HepG2 (cell line): Measurements from ENCODE around the gene SESN3. TPM values are rescaled to one million over a fixed set of nuclear protein-coding genes. Genes with fewer than 3 reads are reported as not detected.

ENCODE experiments used
- ATAC-seq: fragments of 200-7000 bp; cut with Tn5 transposase; 3 replicates; pipeline ENCODE4 v1.9.1; 2020; ENCODE audit warnings: mild to moderate bottlenecking, moderate library complexity
- BruUV-seq: library from RNA; stranded (reverse); fragments of 400-500 nt; replicated peaks from 2 replicates; lab custom pipeline; 2021; lab: Mats Ljungman, UMichigan
- CTCF ChIA-PET: fragments of 300-600 bp; formaldehyde crosslinking; extraction: SDS; loops from one replicate; lab custom pipeline; 2021; ENCODE audit warnings: low total read pairs, inconsistent platforms, low intra/inter-chr PET ratio; lab: Yijun Ruan, JAX
- POLR2A ChIA-PET: fragments of 350-600 bp; sonication (Branson Sonifier 250); formaldehyde crosslinking; loops from one replicate; lab custom pipeline; 2020; ENCODE audit warnings: antibody characterized with exemption, inconsistent platforms; lab: Yijun Ruan, JAX
- DNase-seq: peaks from one replicate; pipeline ENCODE4 v3.0.0-alpha.2; 2015; ENCODE audit warnings: low spot score
- FAIRE-seq: peaks from 3 replicates; lab custom pipeline; 2011; peaks lifted over from hg19 to GRCh38; lab: Jason Lieb, UNC
- H2AFZ ChIP-seq: one replicate; pipeline ENCODE4 v1.6.1; 2011; ENCODE audit warnings: low read length, inconsistent platforms
- H3K27ac ChIP-seq: fragments of 300-600 bp; 3 replicates; pipeline ENCODE4 v1.8.0; 2011; ENCODE audit warnings: mixed run types, mild to moderate bottlenecking, mixed read lengths, low read length, inconsistent platforms; ENCODE audit not compliant: insufficient read depth; ENCODE audit errors: extremely low read length
- H3K27me3 ChIP-seq, 2 experiments: fragments of 200-600 bp in 1 of 2; 2 replicates in 1 of 2; 3 replicates in 1 of 2; pipeline versions ENCODE4 v1.6.0 to v1.8.0; 2011; ENCODE audit warnings: low read length in 2 of 2, mild to moderate bottlenecking in 2 of 2, moderate library complexity in 2 of 2, inconsistent platforms in 1 of 2; ENCODE audit not compliant: insufficient read depth in 2 of 2, control insufficient read depth in 1 of 2
- H3K36me3 ChIP-seq, 2 experiments: fragments of 200-600 bp in 1 of 2; replicated peaks in 1 of 2; 2 replicates in 1 of 2; 3 replicates in 1 of 2; pipeline versions ENCODE4 v1.5.1 to v1.8.0; 2011; ENCODE audit warnings: low read length in 2 of 2, inconsistent platforms in 1 of 2; ENCODE audit not compliant: insufficient read depth in 2 of 2, control insufficient read depth in 1 of 2
- H3K4me1 ChIP-seq: 2 replicates; pipeline ENCODE4 v1.5.1; 2012; ENCODE audit warnings: low read length, inconsistent platforms; ENCODE audit not compliant: insufficient read depth
- H3K4me2 ChIP-seq: 2 replicates; pipeline ENCODE4 v1.6.0; 2011; ENCODE audit warnings: low read depth, low read length, inconsistent platforms
- H3K4me3 ChIP-seq, 3 experiments: fragments of 200-600 bp in 1 of 3; sonication (generic), shearing (Covaris generic) in 1 of 3; replicated peaks in 1 of 3; 2 replicates each; pipeline ENCODE4 v1.5.1; 2011 to 2016; ENCODE audit warnings: low read length in 3 of 3, inconsistent platforms in 2 of 3, low read depth in 2 of 3, mild to moderate bottlenecking in 2 of 3, control low read depth in 1 of 3, mixed read lengths in 1 of 3; ENCODE audit not compliant: insufficient read depth in 1 of 3
- H3K79me2 ChIP-seq: one replicate; pipeline ENCODE4 v1.6.1; 2011; ENCODE audit warnings: low read length, inconsistent platforms; ENCODE audit not compliant: insufficient read depth
- H3K9ac ChIP-seq: 2 replicates; pipeline ENCODE4 v1.6.0; 2011; ENCODE audit warnings: mild to moderate bottlenecking, low read depth, low read length, inconsistent platforms; ENCODE audit not compliant: insufficient read depth
- H3K9me3 ChIP-seq: 2 replicates; pipeline ENCODE4 v1.5.1; 2012; ENCODE audit warnings: mild to moderate bottlenecking, low read length
- H4K20me1 ChIP-seq: 2 replicates; pipeline ENCODE4 v1.6.0; 2011; ENCODE audit warnings: inconsistent platforms, mild to moderate bottlenecking, low read length, moderate library complexity; ENCODE audit not compliant: insufficient read depth
- AHR ChIP-seq: IDR thresholded peaks from 2 replicates; pipeline ENCODE4 v1.6.1; 2018; ENCODE audit warnings: missing genetic modification reagents, missing compliant biosample characterization
- ZKSCAN5 ChIP-seq: sonication (generic); formaldehyde crosslinking; IDR thresholded peaks from 2 replicates; pipeline ENCODE4 v1.5.1; 2020; ENCODE audit warnings: mild to moderate bottlenecking, missing genetic modification reagents
- ZNF136 ChIP-seq: sonication (generic); formaldehyde crosslinking; IDR thresholded peaks from 2 replicates; pipeline ENCODE4 v1.8.1; 2022; ENCODE audit warnings: low read depth, mild to moderate bottlenecking, moderate library complexity, missing genetic modification reagents
- ZNF572 ChIP-seq: sonication (generic); formaldehyde crosslinking; IDR thresholded peaks from 2 replicates; pipeline ENCODE4 v1.5.1; 2020; ENCODE audit warnings: mild to moderate bottlenecking, missing genetic modification reagents
- WGBS: methylation state at CpG from one replicate; pipeline ENCODE4 v1.1.6; 2017; ENCODE audit warnings: low lambda C conversion rate; 5-methylcytosine and 5-hydroxymethylcytosine counted together
- in situ Hi-C: cut with HindIII; loops from 2 replicates; pipeline ENCODE4 v1.10.0; 2017; ENCODE audit warnings: low pct_unique_long_range_greater_than_20kb; ENCODE audit not compliant: extremely low pct_ligation_motif_present
- intact Hi-C: fragments of 100-400 bp; cut with micrococcal nuclease; formaldehyde crosslinking; loops from one replicate; pipeline ENCODE4 v1.10.0; 2022; ENCODE audit not compliant: unreplicated experiment
- polyA plus RNA-seq, 8 experiments: library from polyadenylated mRNA; depleted of rRNA in 3 of 8; stranded (reverse) in 7 of 8; unstranded in 1 of 8; fragments of >200 nt; fragmentation: Illumina TruSeq in 4 of 8; extraction: Trizol in 4 of 8; gene quantifications; 2 replicates each; pipeline versions ENCODE4 v1.2.1 to v1.2.3, GENCODE V29; 2011 to 2016; ENCODE audit warnings: low read depth in 4 of 8, missing spikeins in 1 of 8, mixed read lengths in 1 of 8; ENCODE audit not compliant: insufficient read depth in 1 of 8
- total RNA-seq, 5 experiments: library from RNA; depleted of rRNA; stranded (reverse); fragments of >200 nt; fragmentation: Illumina TruSeq; extraction: Trizol; gene quantifications; 2 replicates each; pipeline ENCODE4 v1.2.3, GENCODE V29; 2016; ENCODE audit warnings: low read depth in 1 of 5
- TF ChIP-seq, protein P1 (sequence below): sonication (generic); formaldehyde crosslinking; IDR thresholded peaks from 2 replicates; pipeline ENCODE4 v1.5.0; 2020; ENCODE audit warnings: missing genetic modification reagents
- TF ChIP-seq, protein P2 (sequence below): sonication (generic); formaldehyde crosslinking; IDR thresholded peaks from 2 replicates; pipeline ENCODE4; 2020; ENCODE audit warnings: missing genetic modification reagents, mild to moderate bottlenecking, borderline replicate concordance
- TF ChIP-seq, protein P3 (sequence below), 2 experiments: sonication (generic) in 1 of 2; formaldehyde crosslinking in 1 of 2; IDR thresholded peaks; 2 replicates each; pipeline versions ENCODE4 v1.6.1 to v1.9.0; 2014 to 2022; ENCODE audit warnings: antibody characterized with exemption in 1 of 2, borderline replicate concordance in 1 of 2, inconsistent platforms in 1 of 2, low read depth in 1 of 2, missing genetic modification reagents in 1 of 2
- TF ChIP-seq, protein P4 (sequence below): sonication (generic); formaldehyde crosslinking; IDR thresholded peaks from 2 replicates; pipeline ENCODE4 v1.5.0; 2020; ENCODE audit warnings: mild to moderate bottlenecking, low read depth, missing genetic modification reagents, borderline replicate concordance
- TF ChIP-seq, protein P5 (sequence below): sonication (generic); formaldehyde crosslinking; IDR thresholded peaks from 2 replicates; pipeline ENCODE4 v1.9.0; 2021; ENCODE audit warnings: missing genetic modification reagents, mild to moderate bottlenecking, borderline replicate concordance

Gene SESN3
- total and polyA plus RNA-seq, 2 of the 13 experiments (the other 11 are each of a cell fraction or from before 2014, with no cell fraction given): 0.53 to 0.86 TPM

DNA sequence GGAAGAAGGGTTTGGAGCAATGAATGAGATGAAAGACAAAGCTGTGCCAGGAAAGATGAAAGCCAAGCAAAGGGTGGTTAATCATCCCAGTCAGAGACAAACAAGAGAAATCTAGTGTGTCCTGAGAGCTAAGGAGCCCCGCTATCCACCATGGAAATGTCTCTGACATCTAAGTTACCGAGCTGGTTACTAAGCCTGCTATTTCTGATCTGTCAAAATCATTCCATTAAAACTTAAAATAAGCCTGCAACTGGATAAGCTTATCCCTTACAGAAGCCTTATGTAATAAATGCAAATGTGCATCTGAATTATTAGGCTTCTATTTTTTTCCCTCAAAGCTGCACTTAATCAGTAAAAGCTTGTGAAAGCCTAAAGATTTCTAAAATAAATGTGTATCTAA is 22.1 kb upstream of the SESN3 start:
- in situ Hi-C loops: no loop called here

More for the DNA sequence above, 22.1 kb upstream of the SESN3 start:
- ChIA-PET POLR2A (no interaction called here), CTCF (no interaction called here)
- Histone ChIP-seq H4K20me1 (no peaks in the 10 kb centered on the region), H3K9me3 (no peaks in the 10 kb centered on the region), H2AFZ (no peak overlapping the region), H3K27me3 (peaks cover 0 to 9% of the 10 kb centered on the region in 2 experiments; a peak in 1 of 5 replicates), H3K4me1 (0 out of 2 replicates have a peak, but pooled peaks cover 8% of the 10 kb centered on the region), H3K79me2 (no peaks in the 10 kb centered on the region), H3K9ac (no peak overlapping the region), H3K36me3 (no peaks in the 10 kb centered on the region), H3K4me2 (no peak overlapping the region), H3K27ac (no peak overlapping the region), H3K4me3 (no peak overlapping the region)
- FAIRE-seq: no peak
- ATAC-seq: no peak
- intact Hi-C loops: no loop called here
- TF ChIP-seq ZNF572: no peak
- no peak for TF ChIP-seq ZKSCAN5 (CRISPR knock-in tag)
- TF ChIP-seq, protein P1, sequence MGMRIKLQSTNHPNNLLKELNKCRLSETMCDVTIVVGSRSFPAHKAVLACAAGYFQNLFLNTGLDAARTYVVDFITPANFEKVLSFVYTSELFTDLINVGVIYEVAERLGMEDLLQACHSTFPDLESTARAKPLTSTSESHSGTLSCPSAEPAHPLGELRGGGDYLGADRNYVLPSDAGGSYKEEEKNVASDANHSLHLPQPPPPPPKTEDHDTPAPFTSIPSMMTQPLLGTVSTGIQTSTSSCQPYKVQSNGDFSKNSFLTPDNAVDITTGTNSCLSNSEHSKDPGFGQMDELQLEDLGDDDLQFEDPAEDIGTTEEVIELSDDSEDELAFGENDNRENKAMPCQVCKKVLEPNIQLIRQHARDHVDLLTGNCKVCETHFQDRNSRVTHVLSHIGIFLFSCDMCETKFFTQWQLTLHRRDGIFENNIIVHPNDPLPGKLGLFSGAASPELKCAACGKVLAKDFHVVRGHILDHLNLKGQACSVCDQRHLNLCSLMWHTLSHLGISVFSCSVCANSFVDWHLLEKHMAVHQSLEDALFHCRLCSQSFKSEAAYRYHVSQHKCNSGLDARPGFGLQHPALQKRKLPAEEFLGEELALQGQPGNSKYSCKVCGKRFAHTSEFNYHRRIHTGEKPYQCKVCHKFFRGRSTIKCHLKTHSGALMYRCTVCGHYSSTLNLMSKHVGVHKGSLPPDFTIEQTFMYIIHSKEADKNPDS (CRISPR knock-in tag): no peak
- TF ChIP-seq, protein P2, sequence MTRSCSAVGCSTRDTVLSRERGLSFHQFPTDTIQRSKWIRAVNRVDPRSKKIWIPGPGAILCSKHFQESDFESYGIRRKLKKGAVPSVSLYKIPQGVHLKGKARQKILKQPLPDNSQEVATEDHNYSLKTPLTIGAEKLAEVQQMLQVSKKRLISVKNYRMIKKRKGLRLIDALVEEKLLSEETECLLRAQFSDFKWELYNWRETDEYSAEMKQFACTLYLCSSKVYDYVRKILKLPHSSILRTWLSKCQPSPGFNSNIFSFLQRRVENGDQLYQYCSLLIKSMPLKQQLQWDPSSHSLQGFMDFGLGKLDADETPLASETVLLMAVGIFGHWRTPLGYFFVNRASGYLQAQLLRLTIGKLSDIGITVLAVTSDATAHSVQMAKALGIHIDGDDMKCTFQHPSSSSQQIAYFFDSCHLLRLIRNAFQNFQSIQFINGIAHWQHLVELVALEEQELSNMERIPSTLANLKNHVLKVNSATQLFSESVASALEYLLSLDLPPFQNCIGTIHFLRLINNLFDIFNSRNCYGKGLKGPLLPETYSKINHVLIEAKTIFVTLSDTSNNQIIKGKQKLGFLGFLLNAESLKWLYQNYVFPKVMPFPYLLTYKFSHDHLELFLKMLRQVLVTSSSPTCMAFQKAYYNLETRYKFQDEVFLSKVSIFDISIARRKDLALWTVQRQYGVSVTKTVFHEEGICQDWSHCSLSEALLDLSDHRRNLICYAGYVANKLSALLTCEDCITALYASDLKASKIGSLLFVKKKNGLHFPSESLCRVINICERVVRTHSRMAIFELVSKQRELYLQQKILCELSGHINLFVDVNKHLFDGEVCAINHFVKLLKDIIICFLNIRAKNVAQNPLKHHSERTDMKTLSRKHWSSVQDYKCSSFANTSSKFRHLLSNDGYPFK: no peak
- TF ChIP-seq, protein P3, sequence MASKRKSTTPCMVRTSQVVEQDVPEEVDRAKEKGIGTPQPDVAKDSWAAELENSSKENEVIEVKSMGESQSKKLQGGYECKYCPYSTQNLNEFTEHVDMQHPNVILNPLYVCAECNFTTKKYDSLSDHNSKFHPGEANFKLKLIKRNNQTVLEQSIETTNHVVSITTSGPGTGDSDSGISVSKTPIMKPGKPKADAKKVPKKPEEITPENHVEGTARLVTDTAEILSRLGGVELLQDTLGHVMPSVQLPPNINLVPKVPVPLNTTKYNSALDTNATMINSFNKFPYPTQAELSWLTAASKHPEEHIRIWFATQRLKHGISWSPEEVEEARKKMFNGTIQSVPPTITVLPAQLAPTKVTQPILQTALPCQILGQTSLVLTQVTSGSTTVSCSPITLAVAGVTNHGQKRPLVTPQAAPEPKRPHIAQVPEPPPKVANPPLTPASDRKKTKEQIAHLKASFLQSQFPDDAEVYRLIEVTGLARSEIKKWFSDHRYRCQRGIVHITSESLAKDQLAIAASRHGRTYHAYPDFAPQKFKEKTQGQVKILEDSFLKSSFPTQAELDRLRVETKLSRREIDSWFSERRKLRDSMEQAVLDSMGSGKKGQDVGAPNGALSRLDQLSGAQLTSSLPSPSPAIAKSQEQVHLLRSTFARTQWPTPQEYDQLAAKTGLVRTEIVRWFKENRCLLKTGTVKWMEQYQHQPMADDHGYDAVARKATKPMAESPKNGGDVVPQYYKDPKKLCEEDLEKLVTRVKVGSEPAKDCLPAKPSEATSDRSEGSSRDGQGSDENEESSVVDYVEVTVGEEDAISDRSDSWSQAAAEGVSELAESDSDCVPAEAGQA (IDR thresholded peaks at IDR 0.05; ENCODE audit: low read depth): no peak
- TF ChIP-seq, protein P3 (CRISPR knock-in tag; IDR thresholded peaks at IDR 0.05; ENCODE audit: borderline replicate concordance): no peak
- TF ChIP-seq, protein P4, sequence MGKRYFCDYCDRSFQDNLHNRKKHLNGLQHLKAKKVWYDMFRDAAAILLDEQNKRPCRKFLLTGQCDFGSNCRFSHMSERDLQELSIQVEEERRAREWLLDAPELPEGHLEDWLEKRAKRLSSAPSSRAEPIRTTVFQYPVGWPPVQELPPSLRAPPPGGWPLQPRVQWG (CRISPR knock-in tag): no peak
- no peak for TF ChIP-seq AHR (CRISPR knock-in tag)
- TF ChIP-seq ZNF136 (CRISPR knock-in tag): no peak
- TF ChIP-seq, protein P5, sequence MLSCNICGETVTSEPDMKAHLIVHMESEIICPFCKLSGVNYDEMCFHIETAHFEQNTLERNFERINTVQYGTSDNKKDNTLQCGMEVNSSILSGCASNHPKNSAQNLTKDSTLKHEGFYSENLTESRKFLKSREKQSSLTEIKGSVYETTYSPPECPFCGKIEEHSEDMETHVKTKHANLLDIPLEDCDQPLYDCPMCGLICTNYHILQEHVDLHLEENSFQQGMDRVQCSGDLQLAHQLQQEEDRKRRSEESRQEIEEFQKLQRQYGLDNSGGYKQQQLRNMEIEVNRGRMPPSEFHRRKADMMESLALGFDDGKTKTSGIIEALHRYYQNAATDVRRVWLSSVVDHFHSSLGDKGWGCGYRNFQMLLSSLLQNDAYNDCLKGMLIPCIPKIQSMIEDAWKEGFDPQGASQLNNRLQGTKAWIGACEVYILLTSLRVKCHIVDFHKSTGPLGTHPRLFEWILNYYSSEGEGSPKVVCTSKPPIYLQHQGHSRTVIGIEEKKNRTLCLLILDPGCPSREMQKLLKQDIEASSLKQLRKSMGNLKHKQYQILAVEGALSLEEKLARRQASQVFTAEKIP (CRISPR knock-in tag): no peak
- WGBS: 0% methylated on average over 2 of the region's 2 CpGs
- BruUV-seq: no TSS peak
- DNase-seq: no peak
